C4-2B (cell line): ENCODE results near the gene CCDC8.

Experiments used
- CTCF ChIP-seq: fragments of 450-650 bp; conservative IDR thresholded peaks from 2 replicates; pipeline ENCODE4 v1.5.1; 2017; ENCODE audit warnings: mild to moderate bottlenecking
- ZFX ChIP-seq: fragments of 450-650 bp; IDR thresholded peaks from 2 replicates; pipeline ENCODE4 v1.6.1; 2017

- no peak for TF ChIP-seq CTCF
- TF ChIP-seq ZFX: no peak
These were observed 14.2 kb upstream of the CCDC8 start for GRCh38 chr19:46427518-46428045.
